Measurements from ENCODE around the gene CCDC6.
A peak's percentile ranks its signal among the peaks of the same experiment; 100 is the strongest.
"Not testable (repeated sequence)": the region's sequence is repeated elsewhere in the genome, so short reads cannot be mapped to it uniquely, and the experiment has no call there.

The CCDC6 gene

DNA sequence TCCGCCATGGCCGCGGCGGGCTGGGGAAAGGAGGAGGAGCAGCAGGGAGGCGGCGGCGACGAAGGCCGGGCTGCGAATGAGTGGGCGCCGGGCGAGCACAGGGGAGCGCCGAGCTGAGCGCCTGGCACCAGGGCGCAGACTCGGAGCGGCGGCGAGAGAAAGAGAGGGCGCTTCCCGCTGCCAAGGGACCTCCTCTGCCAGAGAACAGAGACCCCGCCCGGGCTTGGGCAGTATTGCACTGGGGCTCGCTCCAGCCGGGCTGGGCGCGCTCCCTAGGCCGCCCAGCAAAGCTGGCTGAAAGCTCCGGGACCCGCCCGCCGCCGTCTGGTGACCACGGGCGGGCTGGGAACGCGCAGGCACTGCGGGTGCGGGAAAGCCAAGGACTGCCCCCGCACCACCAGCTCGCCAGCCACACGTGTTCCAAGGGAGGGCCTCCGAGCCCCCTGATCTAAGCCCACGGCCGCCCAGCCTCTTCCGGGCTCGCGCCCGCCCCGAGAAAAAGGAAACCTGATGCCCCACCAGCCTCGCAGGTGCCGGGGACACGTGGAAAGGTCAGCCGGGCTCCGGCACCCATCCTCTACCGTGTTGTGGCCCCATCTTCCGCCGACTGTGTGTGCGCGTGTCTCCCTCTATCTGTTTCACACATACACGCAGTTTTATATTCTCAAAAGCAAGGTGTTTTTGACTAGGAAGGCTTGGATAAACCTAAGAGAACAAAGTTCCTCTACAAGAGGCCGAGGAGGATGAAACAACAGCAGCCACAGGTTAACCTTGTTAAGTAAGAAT lies at the start of gene CCDC6:
Gene CCDC6 (minus strand): TSS at position 140 of the 786 bp plus-strand sequence. CDS start 132 bp downstream, at position 8.
- DNase-seq = peak; percentile 74

DNA sequence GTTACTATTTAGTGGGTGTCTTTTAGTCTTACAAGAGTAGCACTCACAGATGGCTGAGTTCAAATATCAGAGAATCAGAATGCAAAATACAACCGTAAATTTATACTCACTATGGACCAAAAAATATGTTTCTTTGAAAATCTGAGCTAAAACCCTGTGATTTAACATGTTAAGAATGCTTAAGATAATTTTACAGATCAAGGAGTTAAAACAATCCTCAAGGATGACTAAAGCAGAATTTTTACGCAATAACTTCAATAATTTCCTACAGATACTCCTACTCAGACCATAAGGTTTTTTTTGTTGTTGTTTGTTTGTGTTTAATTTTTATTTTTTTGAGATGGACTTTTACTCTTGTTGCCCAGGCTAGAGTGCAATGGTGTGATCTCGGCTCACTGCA lies 47.9 kb upstream of the CCDC6 start:
- no peak for DNase-seq

DNA sequence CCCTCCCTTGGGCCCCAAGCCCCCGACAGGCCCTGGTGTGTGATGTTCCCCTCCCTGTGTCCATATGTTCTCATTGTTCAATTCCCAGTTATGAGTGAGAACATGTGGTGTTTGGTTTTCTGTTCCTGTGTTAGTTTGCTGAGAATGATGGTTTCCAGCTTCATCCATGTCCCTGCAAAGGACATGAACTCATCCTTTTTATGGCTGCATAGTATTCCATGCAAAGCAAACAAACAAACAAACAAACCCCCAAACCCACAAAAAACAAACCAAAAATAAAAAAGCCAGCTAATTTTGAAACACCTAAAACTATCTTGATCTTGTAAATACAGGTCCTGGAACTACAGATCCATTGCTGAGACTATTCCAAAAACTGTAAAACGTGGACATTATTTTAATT lies 47.4 kb upstream of the CCDC6 start:
- DNase-seq = not testable (repeated sequence)

DNA sequence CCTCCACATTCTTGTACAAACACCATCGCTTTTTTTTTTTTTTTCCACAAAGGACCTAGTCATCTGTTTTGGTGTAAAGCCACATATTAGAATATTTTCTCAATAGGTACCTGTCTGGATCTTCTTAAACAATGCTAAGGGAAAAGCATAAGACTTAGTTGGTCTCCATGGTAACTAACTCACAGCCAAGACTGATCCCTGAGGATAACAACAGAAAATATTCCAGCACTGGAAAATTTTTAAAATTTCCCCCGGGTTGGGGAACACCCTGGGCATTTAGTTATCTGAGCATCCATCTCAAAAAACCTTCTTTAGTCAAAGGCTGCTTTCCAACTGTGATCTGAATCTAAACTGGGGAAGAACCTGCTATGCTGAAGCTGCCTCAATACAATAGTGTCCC lies 43.7 kb upstream of the CCDC6 start:
- no peak for DNase-seq

DNA sequence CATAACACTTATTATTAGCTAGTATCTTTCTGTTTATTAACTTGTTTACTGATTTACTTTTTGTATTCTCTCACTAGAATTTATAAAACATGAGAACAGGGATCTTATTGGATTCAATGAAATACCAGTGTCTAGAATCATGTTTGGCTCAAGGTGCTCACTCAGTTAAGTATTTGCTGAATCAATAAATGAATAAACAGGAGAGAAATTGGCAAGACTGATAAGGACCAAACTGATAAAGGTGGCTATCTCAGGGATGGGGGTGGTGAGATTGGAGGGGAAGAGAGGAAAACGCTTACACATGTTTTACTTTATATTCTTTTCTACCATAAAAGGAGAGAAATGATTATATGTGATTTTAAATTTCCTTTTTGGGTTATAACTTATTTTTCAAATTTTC lies 43.3 kb upstream of the CCDC6 start:
- no peak for DNase-seq

DNA sequence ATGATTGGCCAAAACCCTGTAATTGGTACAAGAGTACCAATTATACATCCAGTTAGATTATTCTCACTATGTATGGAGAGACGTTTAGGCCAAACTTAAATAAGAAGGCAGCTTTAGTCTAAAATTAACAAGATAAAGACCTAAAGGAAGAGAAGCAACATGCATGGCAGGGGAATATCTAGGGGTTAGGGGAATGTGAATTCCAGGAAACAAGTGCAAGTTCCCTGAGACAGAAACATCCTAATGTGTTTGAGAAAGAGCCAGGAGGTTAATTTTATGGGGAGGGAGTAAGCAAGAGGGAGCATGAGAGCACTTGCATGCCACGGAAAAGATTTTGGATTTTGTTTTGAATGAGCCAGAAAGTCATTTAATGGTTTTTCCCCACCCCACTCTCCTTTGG lies 39.6 kb upstream of the CCDC6 start:
- DNase-seq = no peak

DNA sequence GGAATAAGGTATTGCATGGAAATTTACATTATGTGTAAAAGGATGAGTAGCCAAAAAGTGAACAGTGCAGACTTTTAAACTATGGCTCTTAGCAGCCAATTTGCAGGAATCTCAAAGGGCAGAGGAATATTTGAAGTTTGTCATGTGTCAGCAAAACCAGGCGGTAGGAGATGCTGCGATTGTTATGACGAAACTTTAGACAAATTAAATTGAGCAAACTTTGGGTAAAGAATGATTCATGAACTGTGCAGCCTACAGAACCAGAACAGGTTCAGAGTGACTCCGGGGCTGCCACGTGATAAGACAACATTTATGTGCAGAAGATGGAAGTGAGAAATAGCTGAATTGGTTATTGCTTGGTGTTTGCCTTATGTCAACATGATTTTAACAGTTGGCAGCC lies 39.2 kb upstream of the CCDC6 start:
- DNase-seq = no peak

DNA sequence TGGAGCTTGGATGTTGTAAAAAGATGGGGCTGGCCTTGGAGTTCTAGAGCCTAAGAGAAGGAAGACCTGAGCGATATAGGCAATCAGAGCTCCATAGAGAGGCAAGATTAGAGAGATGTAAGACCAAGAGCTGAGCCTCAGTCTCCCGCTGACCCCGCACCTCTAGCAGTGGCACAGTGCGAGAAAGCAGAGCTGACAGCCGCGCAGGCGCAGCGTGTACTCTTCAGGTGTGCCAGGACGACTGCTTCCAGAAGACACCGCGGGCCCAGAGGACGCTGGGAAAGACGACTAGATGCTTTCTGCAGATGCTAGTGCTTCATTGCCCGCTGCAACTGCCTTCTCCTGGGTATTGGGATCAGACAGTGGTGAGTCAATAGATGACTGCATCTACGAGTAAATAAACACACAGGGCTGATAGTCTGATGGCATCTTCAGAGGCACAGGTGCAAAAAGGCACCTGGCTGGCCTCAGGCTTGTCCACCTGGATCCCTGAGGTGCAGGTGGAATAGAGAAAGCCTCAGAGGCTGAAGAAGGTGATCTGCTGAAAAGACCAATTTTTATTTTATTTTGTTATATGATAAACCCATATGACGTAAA lies 38.1 kb upstream of the CCDC6 start:
- DNase-seq = no peak

DNA sequence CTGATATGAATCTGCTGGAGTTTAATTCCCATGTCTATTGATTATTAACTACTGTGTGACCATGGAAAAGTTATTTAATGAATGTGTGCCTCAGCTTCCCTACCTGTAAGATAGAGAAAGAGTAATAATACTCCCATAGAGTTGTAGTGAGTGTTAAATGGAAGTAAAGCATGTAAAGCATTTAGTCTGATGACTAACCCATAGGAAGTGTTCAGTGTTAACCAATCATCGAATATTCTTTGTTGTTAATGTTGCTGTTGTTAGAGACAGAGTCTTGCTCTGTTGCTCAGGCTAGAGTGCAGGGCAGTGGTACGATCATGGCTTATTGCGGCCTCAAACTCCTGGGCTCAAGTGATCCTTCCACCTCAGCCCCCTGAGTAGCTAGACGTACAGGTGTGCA lies 36.2 kb upstream of the CCDC6 start:
- no peak for DNase-seq

DNA sequence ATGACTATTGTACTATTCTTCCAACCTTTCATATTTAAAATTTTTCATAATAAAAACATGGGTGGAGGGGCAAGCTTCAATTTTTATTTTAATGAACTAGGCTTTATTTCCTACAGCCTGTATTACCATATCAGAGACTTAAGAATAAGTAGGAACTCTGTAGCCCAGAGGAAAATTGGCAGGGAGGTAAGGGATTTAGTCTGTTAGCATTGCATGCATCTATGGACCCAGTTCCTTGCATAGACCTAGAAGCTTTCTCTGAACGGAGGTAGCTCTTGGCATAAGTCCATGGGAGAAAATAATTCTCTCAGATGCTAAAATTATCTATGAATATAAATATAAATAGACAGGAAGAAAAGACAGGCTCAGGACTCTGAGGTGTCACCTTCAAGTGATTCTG lies 31.4 kb upstream of the CCDC6 start:
- DNase-seq = no peak

DNA sequence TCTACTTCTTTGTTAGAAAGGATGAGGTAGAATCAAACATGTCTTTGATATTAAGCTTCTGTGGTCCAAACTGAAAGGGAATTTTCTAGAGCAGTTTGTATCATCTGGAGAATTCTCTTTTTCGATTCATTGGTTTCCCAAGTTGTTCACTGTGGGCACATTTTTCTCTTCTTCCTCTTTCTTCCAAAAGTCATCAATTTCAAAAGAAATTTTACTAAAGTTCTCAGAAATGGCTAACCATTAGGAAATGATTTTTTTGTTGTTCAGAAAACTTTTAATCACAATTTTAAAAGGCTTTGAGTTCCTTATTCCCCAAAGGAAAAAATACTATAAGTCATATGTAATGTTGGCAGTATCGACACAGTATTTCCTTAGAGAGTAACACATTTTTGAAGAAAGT lies 28.3 kb upstream of the CCDC6 start:
- no peak for DNase-seq

DNA sequence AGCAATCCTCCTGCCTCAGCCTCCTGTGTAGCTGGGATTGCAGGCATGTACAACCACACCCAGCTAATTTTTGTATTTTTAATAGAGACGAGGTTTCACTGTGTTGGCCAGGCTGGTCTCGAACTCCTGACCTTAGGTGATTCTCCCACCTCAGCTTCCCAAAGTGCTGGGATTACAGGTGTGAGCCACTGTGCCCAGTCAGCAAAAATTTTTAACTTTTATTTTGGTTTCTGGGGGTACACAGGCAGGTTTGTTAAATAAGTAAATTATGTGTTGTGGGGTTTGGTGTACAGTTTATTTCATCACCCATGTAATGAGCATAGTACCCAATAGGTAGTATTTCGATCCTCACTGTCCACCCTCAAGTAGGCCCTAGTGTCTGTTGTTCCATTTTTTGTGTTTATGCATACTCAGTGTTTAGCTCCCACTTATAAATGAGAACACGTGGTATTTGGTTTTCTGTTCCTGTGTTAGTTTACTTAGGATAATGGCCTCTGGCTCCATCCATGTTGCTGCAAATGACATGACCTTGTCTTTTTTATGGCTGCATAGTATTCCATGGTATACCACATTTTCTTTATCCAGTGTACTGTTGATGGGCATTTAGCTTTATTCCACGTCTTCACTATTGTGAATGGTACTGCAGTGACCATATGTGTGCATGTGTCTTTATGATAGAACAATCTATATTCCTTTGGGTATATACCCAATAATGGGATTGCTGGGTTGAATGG lies 24.6 kb upstream of the CCDC6 start:
- DNase-seq = not testable (repeated sequence)

DNA sequence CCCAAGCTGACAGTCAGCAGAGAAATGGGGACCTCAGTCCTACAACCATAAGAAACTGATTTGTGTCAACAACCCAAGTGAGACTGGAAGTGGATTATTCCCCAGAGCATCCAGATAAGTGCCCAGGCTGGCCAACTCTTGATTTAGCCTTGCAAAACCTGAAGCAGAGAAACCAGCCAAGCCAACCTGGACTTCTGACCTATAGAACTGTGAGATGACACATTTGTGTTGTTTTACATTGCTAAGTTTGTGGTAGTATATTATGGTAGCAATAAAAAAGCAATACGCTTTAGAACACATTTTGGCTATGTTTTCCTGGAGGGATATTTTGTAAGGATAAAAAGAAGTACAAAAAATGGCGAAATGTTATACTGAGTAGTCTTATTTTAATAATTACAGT lies 19.7 kb upstream of the CCDC6 start:
- DNase-seq = no peak

DNA sequence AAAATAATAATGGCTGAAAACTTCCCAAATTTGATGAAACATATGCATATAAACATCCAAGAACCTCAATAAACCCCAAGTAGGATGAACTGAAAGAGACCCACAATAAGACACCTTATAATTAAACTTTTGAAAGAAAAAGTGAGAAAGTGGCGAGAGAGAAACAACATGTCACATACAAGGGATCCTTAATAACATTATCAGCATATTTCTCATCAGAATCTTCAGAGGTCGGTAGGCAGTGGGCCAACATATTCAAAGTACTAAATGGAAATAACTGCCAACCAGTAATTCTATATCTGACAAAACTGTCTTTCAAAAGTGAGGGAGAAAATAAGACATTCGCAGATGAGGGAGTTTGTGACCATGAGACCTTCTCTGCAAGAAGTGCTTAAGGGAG lies 16.6 kb upstream of the CCDC6 start:
- no peak for DNase-seq

DNA sequence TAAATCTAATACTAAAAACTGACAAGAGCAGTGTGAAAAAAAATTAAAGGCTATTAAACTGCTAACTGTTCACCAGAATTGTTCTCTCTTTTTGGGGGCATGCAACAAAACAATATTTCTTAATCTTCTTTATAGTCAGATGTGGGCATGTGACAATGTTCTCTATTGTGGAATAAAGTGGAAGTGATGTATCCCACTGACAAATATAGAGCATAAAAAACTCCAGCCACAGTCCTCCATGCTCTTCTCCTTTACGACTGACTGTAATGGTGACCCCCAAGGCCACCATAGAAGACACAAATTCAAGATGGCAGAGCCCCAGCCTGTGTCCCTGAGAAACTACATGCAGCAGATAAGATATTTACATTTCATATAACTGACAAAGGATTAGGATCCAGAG lies 11.6 kb upstream of the CCDC6 start:
- DNase-seq = no peak

DNA sequence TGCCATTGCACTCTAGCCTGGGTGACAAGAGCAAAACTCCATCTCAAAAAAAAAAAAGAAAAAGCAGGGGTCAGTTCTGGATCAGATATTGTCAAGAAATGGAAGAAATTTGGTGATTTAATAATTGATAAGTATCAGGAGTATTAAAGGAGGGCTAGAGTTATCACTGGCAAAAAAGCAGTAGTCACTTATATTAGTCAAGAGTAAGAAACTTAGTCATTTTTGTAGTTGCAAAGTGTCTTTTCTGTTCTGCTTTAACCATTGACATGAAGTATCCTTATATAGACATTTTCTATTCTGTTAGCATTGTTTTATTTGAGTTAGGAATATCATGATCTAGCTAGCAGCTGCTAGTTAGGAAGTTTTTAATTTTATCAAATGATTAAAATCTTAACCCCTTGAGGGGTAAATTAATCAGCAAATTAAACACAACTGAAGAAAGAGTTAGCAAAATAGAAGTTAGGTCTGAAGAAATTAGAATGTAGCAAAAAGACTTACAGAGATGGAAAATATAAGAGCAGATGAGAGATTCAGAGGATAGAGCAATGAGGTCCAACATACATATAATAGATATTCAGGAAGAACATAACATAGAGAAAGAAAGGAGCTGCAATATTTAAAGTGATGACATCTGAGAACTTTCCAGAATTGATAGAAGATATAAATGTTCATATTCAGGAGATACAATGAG lies 7.3 kb upstream of the CCDC6 start:
- no peak for DNase-seq

DNA sequence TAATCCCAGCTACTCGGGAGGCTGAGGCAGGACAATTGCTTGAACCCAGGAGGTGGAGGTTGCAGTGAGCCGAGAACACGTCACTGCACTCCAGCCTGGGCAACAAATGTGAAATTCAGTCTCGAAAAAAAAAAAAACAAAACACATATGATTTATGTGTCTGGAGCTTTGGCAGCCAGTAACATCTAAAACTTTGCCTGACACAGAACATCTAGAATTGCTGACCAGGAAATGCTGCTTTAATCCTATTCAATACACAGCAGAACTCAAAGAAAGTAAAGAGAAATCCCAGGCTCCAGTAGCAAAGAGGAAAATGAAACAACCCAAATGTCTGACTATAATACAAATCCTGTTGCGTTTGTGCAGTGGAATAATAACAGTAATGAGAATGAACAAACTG lies 4.5 kb upstream of the CCDC6 start:
- no peak for DNase-seq

DNA sequence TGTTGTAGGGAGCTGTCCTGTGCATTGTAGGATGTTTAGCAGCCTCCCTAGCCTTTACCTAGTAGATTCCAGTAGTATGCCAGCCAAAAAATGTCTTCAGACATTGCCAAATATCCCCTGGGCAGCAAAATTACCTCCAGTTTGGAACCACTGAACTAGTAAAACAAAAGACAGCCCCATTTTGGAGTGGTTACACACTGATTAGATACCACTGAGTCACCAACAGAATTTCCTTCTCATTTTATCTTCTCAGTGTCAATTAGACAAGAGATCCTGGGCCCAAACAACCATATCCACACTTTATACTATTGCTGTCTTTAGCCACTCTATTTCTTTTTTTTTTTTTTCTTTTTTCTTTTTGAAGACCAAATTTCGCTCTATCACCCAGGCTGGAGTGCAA lies 3.5 kb upstream of the CCDC6 start:
- no peak for DNase-seq

DNA sequence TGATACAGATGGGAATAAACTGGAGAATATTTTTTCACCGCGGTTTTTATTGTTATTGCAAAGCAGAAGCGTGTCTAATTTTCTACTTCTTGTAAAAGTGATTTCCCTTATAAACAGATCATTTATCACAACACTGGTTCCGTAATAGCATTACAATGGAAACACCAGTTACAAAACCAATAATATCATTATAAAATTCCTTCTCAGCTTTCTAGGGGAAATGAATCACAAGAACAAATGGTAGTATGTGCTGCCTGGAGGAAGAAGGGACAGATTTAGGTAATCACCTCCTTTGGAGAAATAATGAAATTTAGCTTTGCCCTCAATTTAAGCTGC lies 2.4 kb upstream of the CCDC6 start:
- DNase-seq = no peak

DNA sequence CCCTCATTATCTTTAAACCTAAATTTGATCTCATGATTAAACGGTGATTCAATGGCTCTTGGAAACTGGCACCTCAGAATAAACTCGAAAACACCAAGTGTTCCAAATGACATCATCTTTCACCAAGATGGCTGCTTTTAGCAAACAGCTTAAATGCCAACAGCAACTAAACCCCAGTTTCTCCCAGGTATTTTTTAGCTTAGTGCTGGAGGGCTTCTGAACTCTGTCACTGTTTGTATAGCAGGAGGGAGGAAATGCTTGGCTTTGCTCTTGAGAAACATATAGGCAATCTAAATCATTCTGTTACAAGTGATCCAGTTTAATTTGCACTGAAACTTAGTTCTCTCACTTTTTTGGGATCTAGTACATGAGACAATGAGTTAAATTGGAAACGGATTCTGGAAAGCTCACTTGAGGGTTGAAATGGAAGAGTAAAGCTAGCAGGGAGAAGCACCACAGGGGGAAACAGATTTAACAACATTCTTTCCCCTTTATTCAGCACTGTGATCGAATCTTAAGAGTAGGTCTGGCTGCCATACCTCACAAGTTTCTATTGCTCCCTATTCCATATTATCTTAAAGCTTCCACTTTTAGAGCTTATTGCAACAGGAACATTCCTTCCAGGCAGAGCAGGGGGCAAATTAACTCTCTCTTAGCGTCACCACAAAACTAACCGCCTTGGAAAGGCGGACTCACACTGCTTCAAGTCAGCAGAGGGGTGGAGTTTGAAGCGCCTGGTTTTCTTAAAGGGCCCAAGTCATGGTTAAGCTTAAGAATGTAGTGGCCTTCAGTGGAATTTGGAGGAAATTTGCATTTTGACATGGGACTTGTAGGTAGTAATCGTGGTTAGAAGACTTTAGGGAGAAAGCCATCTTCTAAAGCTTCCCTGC lies 1.8 kb upstream of the CCDC6 start:
- DNase-seq = no peak

DNA sequence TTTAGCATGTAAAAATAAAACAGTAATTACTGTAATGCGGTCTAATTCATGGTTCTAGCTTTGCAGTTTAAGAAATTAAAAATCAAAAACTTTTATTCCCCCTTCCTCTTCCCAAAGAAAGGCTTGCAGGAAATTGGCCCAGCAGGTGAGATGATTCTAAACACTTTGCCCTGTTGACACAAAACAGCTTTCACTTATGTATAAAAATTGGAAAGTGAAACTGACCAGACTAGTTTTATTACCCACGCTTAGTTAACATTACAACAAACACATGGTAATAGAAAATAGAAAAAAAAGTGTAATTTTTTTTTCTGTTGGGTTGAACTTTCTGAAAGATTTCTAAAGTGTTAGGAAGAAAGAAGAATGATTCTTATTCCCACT lies 1.2 kb upstream of the CCDC6 start:
- DNase-seq = no peak

DNA sequence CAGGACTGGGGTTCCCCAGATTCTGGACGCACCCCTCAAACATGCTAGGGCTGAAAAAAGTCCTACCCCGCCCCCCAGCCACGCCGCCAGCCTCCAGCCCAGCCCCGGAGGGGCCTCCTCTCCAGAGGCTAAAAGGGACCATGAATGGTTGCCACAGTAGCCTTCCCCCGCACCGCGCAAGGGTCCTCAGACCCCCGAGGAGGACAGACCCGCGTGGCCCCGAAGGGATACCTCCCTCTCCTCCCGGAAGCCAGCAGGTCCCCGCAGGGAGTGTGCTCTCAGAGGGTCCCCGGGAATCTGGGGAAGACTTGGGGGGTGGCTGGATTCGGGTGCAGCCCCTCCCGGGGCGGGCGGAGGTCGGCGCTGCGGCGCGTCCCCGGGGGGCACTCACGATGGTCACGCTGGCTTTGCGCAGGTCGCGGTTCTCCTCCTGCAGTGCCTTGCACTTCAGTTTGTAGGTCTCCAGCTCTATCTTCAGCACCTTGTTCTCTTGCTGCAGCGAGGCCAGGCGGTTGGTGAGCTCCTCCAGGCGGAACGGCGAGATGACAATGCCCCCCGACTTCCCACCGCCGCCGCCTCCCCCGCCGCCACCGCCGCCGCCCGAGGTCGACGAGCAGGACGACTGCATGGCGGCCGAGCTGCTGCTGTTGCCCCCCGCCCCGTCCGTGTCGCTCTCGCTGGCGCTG lies 482 bp downstream of the CCDC6 start:
- no peak for DNase-seq

All from NCI-H1930 (cell line).